Activated CD4-positive, alpha-beta T cell treated with anti-CD3 and anti-CD28 coated beads, Interleukin-10, Interleukin-2, amounts not matched to agents 100 ng/mL and 50 ng/mL, durations not matched to agents 16 hours and 8 hours (primary cell): ENCODE data around the gene FAT1.
"Not testable (repeated sequence)": the region's sequence is repeated elsewhere in the genome, so short reads cannot be mapped to it uniquely, and the experiment has no call there.

ENCODE experiments used
- DNase-seq: peaks from one replicate; pipeline ENCODE4 v3.0.0-alpha.2; 2020

Gene FAT1

GRCh38 chr4:186723292-186724057 is at the start of gene FAT1:
TSS of gene FAT1 (minus strand) at chr4:186723856. CDS start at chr4:186709827, 14,029 bp downstream.
- DNase-seq = no peak

- DNase-seq = no peak
These were observed 49.4 kb upstream of the FAT1 start for GRCh38 chr4:186772936-186773487.

DNA sequence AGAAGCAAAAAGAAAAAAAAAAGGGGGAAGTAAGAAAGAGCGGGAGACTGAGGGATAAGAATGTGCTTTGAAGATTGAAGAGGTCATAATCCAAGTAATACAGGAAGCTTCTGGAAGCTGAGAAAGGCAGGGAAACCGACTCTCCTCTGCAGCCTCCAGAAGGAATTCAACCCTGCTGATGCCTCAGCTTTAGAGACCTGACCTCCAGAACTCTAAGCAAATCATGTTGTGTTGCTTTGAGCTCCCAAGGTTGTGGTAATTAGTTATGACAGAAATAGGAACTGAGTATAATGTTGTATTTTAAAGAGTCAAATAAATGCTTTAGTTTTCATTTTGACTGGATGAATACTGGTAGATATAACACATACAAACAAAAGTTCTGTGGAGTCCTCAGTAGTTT is 48.0 kb upstream of the FAT1 start:
- no peak for DNase-seq

DNA sequence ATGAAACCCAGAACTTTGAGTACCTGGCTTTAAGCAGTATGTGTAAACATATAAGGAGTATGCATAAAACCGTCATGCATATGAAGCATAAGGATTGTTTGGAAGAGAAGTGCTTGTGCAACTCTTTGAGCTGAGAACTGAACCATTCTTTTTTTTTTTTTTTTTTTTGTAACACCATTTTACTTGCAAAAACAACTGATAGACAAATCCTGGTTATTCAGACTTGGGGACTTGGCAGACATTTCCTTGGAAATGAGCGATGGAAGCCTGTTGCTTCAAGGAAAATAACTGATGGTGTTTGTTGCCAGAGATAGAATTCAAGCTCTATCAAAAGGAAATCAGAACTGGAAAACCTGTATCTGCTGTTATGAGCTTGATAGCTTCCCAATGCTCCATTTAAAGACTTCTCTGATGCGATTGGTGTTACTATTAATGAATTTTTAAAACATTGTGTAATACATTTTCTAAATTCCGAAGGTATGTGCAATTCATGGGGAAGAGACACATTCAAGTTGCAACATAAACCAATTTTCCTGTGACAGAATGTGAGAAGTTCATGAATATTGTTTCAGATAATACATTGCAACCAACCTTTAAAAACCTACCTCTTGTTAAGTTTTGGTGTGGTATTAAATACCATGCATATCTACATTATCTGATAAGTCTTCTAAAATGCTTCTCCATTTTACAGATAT is 47.0 kb upstream of the FAT1 start:
- DNase-seq = no peak

- no peak for DNase-seq
These were observed 44.1 kb upstream of the FAT1 start for GRCh38 chr4:186767794-186768193.

- no peak for DNase-seq
These were observed 42.3 kb upstream of the FAT1 start for GRCh38 chr4:186765673-186766546.

- DNase-seq = no peak
These were observed 41.5 kb upstream of the FAT1 start for GRCh38 chr4:186765138-186765537.

DNA sequence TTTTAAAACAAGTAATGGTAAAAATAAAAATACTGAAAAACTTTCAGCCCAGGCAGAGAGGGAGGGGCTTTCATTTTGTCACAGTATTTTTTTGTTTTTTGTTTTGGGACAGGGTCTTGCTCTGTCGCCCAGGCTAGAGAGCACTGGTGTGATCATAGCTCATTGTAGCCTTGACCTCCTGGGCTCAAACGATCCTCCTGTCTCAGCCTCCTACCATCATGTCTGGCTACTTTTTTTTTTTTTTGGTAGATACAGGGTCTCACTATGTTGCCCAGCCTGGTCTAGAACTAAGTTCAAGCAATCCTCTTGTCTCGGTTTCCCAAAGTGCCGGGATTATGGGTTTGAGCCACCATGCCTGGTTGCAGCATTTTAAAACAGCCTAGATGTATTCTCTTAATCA is 40.8 kb upstream of the FAT1 start:
- no peak for DNase-seq

DNA sequence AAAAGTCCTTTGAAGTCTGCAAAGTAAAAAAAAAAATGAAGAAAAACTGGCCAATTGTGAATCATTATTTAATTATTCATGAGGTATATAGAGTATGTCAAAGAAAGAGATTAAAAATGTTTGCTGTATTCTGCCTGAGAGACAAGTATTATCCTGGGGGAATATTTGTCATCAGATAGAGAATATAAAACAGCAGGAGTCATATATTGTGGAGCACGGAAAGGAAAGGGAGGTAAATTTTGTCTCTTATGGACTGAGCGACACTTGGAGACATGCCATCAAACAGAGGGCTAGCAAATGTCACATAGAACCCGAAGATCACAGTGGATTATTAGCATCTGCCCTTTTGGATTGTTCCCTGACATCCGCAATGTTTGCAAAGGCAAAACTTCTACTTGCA is 39.2 kb upstream of the FAT1 start:
- no peak for DNase-seq

GRCh38 chr4:186762361-186762760 is 38.7 kb upstream of the FAT1 start:
- DNase-seq = no peak

GRCh38 chr4:186761956-186762355 is 38.3 kb upstream of the FAT1 start:
- not testable (repeated sequence) for DNase-seq

DNA sequence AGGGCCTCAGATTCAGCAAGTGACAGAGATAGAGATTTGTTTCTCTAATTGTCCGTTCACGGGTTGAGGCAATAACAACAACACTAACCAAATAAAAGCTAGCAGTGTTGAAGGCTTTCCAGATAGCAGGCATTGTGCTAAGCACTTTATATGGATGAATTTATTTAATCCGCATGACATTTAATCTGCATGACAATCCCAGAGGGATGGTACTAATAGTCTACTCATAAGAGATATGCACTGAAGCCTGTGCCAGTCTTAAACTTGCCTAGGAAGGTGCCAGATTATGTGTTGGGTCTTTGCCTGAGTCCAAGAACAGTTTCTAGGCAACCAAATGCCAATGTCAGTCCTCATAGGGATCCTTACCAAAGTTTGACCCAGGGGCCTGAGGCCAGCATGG is 37.7 kb upstream of the FAT1 start:
- no peak for DNase-seq

DNA sequence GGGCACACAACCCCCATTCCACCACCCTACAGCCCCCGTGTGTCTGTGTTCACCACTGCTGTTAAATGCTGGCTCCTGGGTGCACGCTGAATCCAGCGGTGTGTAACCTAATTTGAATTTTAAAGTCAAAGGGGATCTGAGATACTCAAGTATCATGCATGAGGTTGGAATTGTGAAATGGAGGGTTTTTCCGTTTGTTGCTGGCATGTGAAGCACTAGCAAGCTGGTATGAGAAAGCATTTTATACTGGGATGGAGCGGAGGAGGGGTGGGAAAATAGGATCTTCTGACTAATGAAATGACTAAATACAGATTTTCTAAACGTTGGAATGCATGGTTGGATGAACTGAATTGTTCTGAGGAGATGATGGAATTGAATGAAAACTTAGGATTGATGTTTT is 36.9 kb upstream of the FAT1 start:
- DNase-seq = no peak

DNA sequence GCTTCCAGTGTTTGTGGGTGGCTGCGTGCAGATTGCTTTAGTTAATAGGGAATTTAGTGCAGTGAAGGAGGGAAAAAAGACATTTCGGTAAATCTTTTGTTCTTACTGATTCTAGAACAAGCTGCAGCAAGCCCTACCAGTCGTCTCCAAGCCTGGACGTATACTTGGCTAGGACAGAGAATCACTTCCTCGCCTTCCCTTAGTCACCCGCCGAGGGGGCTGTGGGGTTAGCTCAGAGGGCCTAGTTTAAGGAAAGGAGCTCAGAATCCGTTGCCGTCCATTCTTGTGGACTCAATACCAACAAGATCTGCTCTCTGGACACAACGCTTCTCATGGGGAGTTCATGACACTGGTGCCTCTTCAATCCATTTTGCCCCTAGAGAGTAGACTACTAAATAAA is 36.3 kb upstream of the FAT1 start:
- no peak for DNase-seq

GRCh38 chr4:186758929-186759682 is 35.5 kb upstream of the FAT1 start:
- DNase-seq = no peak

- DNase-seq = no peak
These were observed 34.2 kb upstream of the FAT1 start for GRCh38 chr4:186757696-186758355.

DNA sequence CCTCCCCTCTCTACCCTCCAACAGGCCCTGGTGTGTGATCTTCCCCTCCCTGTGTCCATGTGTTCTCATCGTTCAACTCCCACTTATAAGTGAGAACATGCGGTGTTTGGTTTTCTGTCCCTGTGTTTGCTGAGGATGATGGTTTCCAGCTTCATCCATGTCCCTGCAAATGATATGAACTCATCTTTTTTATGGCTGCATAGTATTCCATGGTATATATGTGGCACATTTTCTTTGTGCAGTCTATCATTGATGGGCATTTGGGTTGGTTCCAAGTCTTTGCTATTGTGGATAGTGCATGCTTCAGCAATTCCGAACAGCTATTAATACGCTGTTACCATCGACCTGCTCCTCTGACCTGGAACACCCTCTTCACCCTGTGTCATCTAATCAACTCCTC is 32.9 kb upstream of the FAT1 start:
- not testable (repeated sequence) for DNase-seq

GRCh38 chr4:186755550-186756519 is 32.2 kb upstream of the FAT1 start:
- no peak for DNase-seq

DNA sequence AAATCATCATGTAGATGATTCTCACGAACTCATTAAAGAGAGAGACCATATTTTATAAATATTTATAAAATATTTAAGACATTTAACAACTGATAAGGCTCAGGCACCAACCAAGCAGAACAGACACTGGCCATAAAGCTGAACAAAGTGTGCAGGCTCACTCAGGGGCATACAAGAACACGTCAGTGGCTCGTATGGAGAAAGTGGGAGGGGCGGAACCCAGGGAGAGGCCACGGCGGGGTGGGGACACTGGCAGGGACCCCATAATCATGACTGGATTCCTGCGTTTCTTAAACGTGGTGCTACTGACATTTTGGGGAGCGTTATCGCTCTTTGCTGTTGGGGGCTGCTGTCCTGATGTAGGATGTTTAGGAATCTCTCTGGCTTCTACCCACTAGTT is 31.3 kb upstream of the FAT1 start:
- DNase-seq = no peak

DNA sequence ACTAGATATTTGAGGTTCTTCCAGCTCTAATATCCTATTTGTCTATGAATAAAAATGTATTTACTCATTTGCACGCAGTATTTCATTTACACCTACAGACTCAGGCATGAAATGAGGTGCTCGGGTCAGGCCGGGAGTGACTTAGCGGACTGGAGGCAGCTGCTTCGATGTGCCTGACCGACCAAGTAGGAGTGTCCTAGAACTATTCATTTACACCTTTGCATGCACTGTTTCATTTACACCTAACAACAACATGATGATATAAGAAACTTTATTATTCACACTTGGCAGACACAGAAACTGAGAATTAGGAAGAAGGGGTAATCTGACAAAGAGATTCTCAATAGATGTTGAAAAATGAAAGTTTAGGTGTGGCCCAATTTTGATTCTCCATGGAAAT is 28.7 kb upstream of the FAT1 start:
- DNase-seq = no peak
